OCI-LY7 (cell line): Measurements from ENCODE around the gene KIAA0930. TPM values are rescaled to one million over a fixed set of nuclear protein-coding genes. Genes with fewer than 3 reads are reported as not detected.

ENCODE experiments used
- BruUV-seq: library from RNA; stranded (reverse); fragments of 400-500 nt; replicated peaks from 2 replicates; lab custom pipeline; 2021; lab: Mats Ljungman, UMichigan
- CTCF ChIA-PET: fragments of 300-600 bp; sonication (Branson Sonifier 250); formaldehyde crosslinking; loops from one replicate; lab custom pipeline; 2022; ENCODE audit warnings: antibody characterized with exemption; ENCODE audit not compliant: unreplicated experiment; lab: Charles Lee
- POLR2A ChIA-PET: fragments of 300-600 bp; sonication (Branson Sonifier 250); formaldehyde crosslinking; loops from one replicate; lab custom pipeline; 2022; ENCODE audit warnings: antibody characterized with exemption; lab: Charles Lee
- DNase-seq: peaks from one replicate; pipeline ENCODE4 v3.0.0-alpha.2; 2015; ENCODE audit warnings: low spot score
- H2AFZ ChIP-seq: fragments of 200-600 bp; sonication (generic), shearing (Covaris generic); 2 replicates; pipeline ENCODE4 v1.6.1; 2014; ENCODE audit warnings: mild to moderate bottlenecking, antibody characterized with exemption, low read length, moderate library complexity
- H3K27ac ChIP-seq: fragments of 200-600 bp; sonication (generic); 2 replicates; pipeline ENCODE4 v1.5.1; 2014; ENCODE audit warnings: mixed run types, low read depth, mild to moderate bottlenecking, moderate library complexity, low read length, inconsistent platforms; ENCODE audit not compliant: poor library complexity, severe bottlenecking
- H3K36me3 ChIP-seq: fragments of 200-600 bp; sonication (generic); 2 replicates; pipeline ENCODE4 v1.6.1; 2014; ENCODE audit warnings: mild to moderate bottlenecking, antibody characterized with exemption, low read length, moderate library complexity, mixed read lengths; ENCODE audit not compliant: insufficient read depth
- H3K4me1 ChIP-seq: fragments of 200-600 bp; sonication (generic); 2 replicates; pipeline ENCODE4 v1.5.1; 2014; ENCODE audit warnings: mild to moderate bottlenecking, low read length; ENCODE audit not compliant: insufficient read depth, poor library complexity, severe bottlenecking
- H3K4me2 ChIP-seq: fragments of 200-600 bp; sonication (generic); 2 replicates; pipeline ENCODE4 v1.6.1; 2014; ENCODE audit warnings: mild to moderate bottlenecking, low read length
- H3K4me3 ChIP-seq: fragments of 200-600 bp; sonication (generic); 2 replicates; pipeline ENCODE4 v1.5.1; 2014; ENCODE audit warnings: mild to moderate bottlenecking, low read depth, low read length; ENCODE audit not compliant: poor library complexity, severe bottlenecking
- H3K79me2 ChIP-seq: fragments of 200-600 bp; sonication (generic); 2 replicates; pipeline ENCODE4 v1.6.1; 2016; ENCODE audit warnings: low read depth, mild to moderate bottlenecking, low read length, moderate library complexity, mixed read lengths; ENCODE audit not compliant: insufficient read depth
- H3K9me2 ChIP-seq: fragments of 200-600 bp; sonication (generic); 2 replicates; pipeline ENCODE4 v1.6.1; 2016; ENCODE audit warnings: mild to moderate bottlenecking, low read length, mixed read lengths; ENCODE audit not compliant: insufficient read depth
- H3K9me3 ChIP-seq: fragments of 200-600 bp; sonication (generic); 2 replicates; pipeline ENCODE4 v1.6.1; 2014; ENCODE audit warnings: mild to moderate bottlenecking, mixed run types, low read length, mixed read lengths
- H4K20me1 ChIP-seq: fragments of 200-600 bp; sonication (generic); 2 replicates; pipeline ENCODE4 v1.6.1; 2014; ENCODE audit warnings: mild to moderate bottlenecking, antibody characterized with exemption, low read length, moderate library complexity, mixed read lengths; ENCODE audit not compliant: insufficient read depth
- EZH2phosphoT487 ChIP-seq: fragments of 200-600 bp; sonication (generic); IDR thresholded peaks from 2 replicates; pipeline ENCODE4 v1.6.1; 2018; ENCODE audit warnings: low read depth, borderline replicate concordance, mild to moderate bottlenecking, mixed run types, antibody characterized with exemption, low read length, moderate library complexity, mixed read lengths
- intact Hi-C: fragments of 100-400 bp; cut with micrococcal nuclease; formaldehyde crosslinking; loops from one replicate; pipeline ENCODE4 v1.10.0; 2022; ENCODE audit not compliant: unreplicated experiment
- total RNA-seq, 2 experiments: library from RNA; depleted of rRNA in 1 of 2; stranded (reverse); fragments of >200 nt in 1 of 2; shearing (Covaris generic) in 1 of 2; gene quantifications; 2 replicates each; pipeline ENCODE4 v1.2.3, GENCODE V29; 2014 to 2022
- TF ChIP-seq, protein P1 (sequence below): fragments of 200-600 bp; sonication (generic); conservative IDR thresholded peaks from 2 replicates; pipeline ENCODE4 v1.5.1; 2014; ENCODE audit warnings: mild to moderate bottlenecking, antibody characterized with exemption, low read length, moderate library complexity, mixed read lengths

Gene KIAA0930
- total RNA-seq, 2 experiments from 2014 or later: 80.7 to 93.9 TPM

DNA sequence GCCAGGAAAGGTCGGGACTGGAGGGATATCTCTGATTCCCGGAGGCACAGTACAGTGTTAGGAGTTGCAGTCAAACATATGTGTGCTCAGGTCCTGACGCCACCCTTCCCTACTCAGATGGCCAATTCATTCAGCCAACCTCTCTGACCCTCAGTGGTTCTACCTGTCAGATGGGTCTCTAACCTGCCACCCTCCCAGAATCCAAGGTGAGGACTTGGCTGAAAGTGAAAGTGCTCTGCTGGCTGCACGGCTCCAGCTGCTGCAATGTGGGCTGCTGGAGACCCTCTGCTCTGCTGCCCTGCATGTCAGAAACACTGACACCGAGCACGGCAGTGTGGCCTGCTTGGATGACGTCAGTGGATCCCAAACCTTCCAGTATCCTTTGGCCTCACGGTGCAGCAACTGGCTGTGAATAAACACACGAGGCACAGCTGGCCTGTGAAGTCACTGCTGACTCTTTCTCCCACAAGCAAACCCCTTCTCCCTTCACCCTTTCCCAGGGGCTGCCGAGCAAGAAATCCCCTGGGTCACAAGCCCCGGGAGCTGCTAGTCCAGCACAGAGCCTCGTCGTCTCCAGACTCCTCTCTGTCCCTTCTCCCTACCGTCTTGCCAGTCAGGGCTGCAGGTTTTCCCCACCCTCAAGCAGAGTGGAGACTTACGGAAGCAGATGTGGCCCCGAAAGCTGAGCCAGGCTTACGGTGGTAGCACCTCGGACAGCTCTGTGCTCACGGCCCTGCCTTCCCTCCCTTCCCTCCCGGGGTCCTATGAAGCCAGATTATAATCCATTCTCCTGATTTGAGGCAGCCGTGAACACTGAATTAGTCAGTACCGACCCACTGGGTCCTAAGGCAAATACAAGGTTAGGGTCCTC, 24.3 kb downstream of the KIAA0930 start:
- no peaks in the 10 kb centered on the region for H3K9me2 ChIP-seq
- no peaks in the 10 kb centered on the region for H3K9me3 ChIP-seq
- H3K36me3 ChIP-seq: peaks cover 8% of the 10 kb centered on the region
- BruUV-seq: no TSS peak
- no peak overlapping the region for H3K4me2 ChIP-seq
- TF ChIP-seq, protein P1, sequence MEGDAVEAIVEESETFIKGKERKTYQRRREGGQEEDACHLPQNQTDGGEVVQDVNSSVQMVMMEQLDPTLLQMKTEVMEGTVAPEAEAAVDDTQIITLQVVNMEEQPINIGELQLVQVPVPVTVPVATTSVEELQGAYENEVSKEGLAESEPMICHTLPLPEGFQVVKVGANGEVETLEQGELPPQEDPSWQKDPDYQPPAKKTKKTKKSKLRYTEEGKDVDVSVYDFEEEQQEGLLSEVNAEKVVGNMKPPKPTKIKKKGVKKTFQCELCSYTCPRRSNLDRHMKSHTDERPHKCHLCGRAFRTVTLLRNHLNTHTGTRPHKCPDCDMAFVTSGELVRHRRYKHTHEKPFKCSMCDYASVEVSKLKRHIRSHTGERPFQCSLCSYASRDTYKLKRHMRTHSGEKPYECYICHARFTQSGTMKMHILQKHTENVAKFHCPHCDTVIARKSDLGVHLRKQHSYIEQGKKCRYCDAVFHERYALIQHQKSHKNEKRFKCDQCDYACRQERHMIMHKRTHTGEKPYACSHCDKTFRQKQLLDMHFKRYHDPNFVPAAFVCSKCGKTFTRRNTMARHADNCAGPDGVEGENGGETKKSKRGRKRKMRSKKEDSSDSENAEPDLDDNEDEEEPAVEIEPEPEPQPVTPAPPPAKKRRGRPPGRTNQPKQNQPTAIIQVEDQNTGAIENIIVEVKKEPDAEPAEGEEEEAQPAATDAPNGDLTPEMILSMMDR: no peak
- no peak for TF ChIP-seq EZH2phosphoT487
- no peak overlapping the region for H3K4me3 ChIP-seq
- H3K79me2 ChIP-seq: peaks cover 81% of the 10 kb centered on the region
- ChIA-PET CTCF (no interaction called here), POLR2A (no interaction called here)
- H3K27ac ChIP-seq: no peak overlapping the region
- H4K20me1 ChIP-seq: peaks cover 5% of the 10 kb centered on the region; the same call in 1 of the 2 replicates
- intact Hi-C loops: no loop called here
- H2AFZ ChIP-seq: no peak overlapping the region
- DNase-seq: no peak
- H3K4me1 ChIP-seq: peaks cover 34% of the 10 kb centered on the region

DNA sequence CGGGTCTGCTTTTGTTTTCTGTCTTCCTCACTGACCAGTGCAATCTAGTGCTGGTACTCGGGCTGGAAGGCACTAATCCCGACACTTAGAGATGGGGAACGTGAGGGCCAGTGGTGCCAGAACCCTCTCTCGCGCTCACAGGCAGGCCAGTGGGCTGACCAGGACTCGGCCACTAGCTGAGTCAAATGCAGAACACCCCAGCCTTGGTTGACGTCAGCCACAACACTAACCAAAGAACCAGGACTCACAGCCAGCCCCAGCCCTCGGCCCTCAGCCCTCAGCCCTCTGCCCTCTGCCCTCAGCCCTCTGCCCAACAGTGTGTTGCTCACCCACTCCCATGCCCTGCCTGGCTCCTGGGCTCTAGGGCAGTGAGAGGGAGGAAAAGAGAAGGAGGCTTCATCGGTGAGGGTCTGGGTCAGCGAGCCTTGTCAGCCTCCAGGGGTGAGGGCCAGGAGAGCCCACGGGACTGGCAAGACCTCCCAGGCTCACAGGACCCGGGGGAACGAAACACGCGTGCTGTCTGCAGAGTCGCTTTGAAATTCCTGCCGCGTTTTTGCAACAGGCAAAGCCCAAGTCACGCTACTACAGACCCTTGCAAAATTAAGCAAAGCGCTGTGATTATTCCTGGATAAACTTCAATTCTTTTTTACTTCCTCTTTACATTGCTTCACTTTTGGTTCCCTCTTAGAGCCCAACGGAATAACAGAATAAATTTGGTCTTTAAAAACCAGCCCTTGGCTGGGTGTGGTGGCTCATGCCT, 27.5 kb downstream of the KIAA0930 start:
- Histone ChIP-seq H3K9me3 (no peaks in the 10 kb centered on the region), H3K79me2 (peaks cover 52% of the 10 kb centered on the region), H3K4me3 (no peak overlapping the region), H3K4me1 (peaks cover 11% of the 10 kb centered on the region), H4K20me1 (peaks cover 5% of the 10 kb centered on the region; the same call in 1 of the 2 replicates), H3K36me3 (peaks cover 39% of the 10 kb centered on the region), H3K4me2 (no peak overlapping the region), H2AFZ (no peak overlapping the region), H3K27ac (no peak overlapping the region), H3K9me2 (no peaks in the 10 kb centered on the region)
- BruUV-seq: no TSS peak
- intact Hi-C loops: no loop called here
- TF ChIP-seq, protein P1: no peak
- no peak for TF ChIP-seq EZH2phosphoT487
- CTCF ChIA-PET: interaction anchor here (0.6 kb wide), 1 partner anchor 240 kb away, joined by 3 read pairs; no protein-coding TSS in a partner anchor
- POLR2A ChIA-PET: interaction anchor here (0.7 to 1.1 kb wide), 2 partner anchors 8 to 23 kb away, joined by 3 to 5 read pairs; no protein-coding TSS in a partner anchor
- DNase-seq: no peak
